Esophagus muscularis mucosa (tissue), 4 donors: ENCODE results near the gene SPNS3. TPM values are rescaled to one million over a fixed set of nuclear protein-coding genes. Genes with fewer than 3 reads are reported as not detected.

Experiments used
- DNase-seq: peaks from one replicate; pipeline ENCODE4 v3.0.0-alpha.2; 2017; ENCODE audit errors: extremely low spot score
- H3K27ac ChIP-seq, 4 donors: fragments of 200-600 bp; sonication (generic); replicated peaks in 1 of 4; 1 replicate in 3 of 4; 2 replicates in 1 of 4; pipeline ENCODE4 v1.5.1; 2016 to 2019; ENCODE audit warnings: mild to moderate bottlenecking in 1 of 4
- H3K27me3 ChIP-seq, 4 donors: fragments of 200-600 bp; sonication (generic); one replicate each; pipeline versions ENCODE4 v1.5.1 to v1.6.0; 2016 to 2019
- H3K36me3 ChIP-seq, 4 donors: fragments of 200-600 bp; sonication (generic); one replicate each; pipeline ENCODE4 v1.5.1; 2016 to 2019
- H3K4me1 ChIP-seq, 4 donors: fragments of 200-600 bp; sonication (generic); one replicate each; pipeline ENCODE4 v1.5.1; 2016 to 2019
- H3K4me3 ChIP-seq, 4 donors: fragments of 200-600 bp; sonication (generic); 1 replicate in 2 of 4; 2 replicates in 2 of 4; pipeline ENCODE4 v1.5.1; 2016 to 2019; ENCODE audit warnings: mild to moderate bottlenecking in 4 of 4, moderate library complexity in 1 of 4
- H3K9me3 ChIP-seq, 4 donors: fragments of 200-600 bp; sonication (generic); 1 replicate in 3 of 4; 2 replicates in 1 of 4; pipeline ENCODE4 v1.5.1; 2016 to 2019
- CTCF ChIP-seq, 3 experiments: fragments of 200-600 bp in 2 of 3; fragments of 450-650 bp in 1 of 3; sonication (generic) in 2 of 3; IDR thresholded peaks; one replicate each; pipeline ENCODE4 v1.5.1; 2017 to 2019; ENCODE audit warnings: antibody characterized with exemption in 3 of 3, mild to moderate bottlenecking in 2 of 3, moderate library complexity in 1 of 3
- EP300 ChIP-seq: sonication (generic); formaldehyde crosslinking; IDR thresholded peaks from one replicate; pipeline ENCODE4 v1.6.1; 2017; ENCODE audit warnings: antibody characterized with exemption
- POLR2A ChIP-seq: fragments of 450-650 bp; IDR thresholded peaks from one replicate; pipeline ENCODE4 v1.6.1; 2017; ENCODE audit warnings: antibody characterized with exemption, moderate library complexity, mild to moderate bottlenecking, low read depth
- POLR2AphosphoS5 ChIP-seq, 2 donors: sonication (generic); formaldehyde crosslinking; IDR thresholded peaks; one replicate each; pipeline ENCODE4 v1.6.1; 2017; ENCODE audit warnings: antibody characterized with exemption in 2 of 2
- WGBS: methylation state at CpG from one replicate; pipeline ENCODE4 v1.1.5; 2018; 5-methylcytosine and 5-hydroxymethylcytosine counted together
- intact Hi-C: fragments of 100-400 bp; cut with DNase I; formaldehyde crosslinking; loops from one replicate; pipeline ENCODE4 v1.15.1; 2023
- total RNA-seq, 4 donors: library from RNA; depleted of rRNA; stranded (reverse); fragments of >200 nt; gene quantifications; one replicate each; pipeline versions ENCODE4 v1.1.0 to v1.2.1, GENCODE V29; 2016

Gene SPNS3
- total RNA-seq, 4 donors from 2014 or later, result 0.17 TPM; not detected in 3

- Histone ChIP-seq H3K9me3 (no peaks in the 10 kb centered on the region), H3K4me3 (no peak overlapping the region), H3K36me3 (no peaks in the 10 kb centered on the region), H3K27me3 (no peaks in the 10 kb centered on the region), H3K27ac (no peak overlapping the region), H3K4me1 (no peaks in the 10 kb centered on the region)
- 77% methylated on average over 7 of the region's 7 CpGs for WGBS
- intact Hi-C loops, result no loop called here
- no peak for TF ChIP-seq CTCF (IDR thresholded peaks at IDR 0.05)
- TF ChIP-seq EP300, result no peak
- TF ChIP-seq POLR2AphosphoS5 (IDR thresholded peaks at IDR 0.05), result no peak
- TF ChIP-seq POLR2A, result no peak
- DNase-seq, result no peak
These were observed 39.9 kb upstream of the SPNS3 start for GRCh38 chr17:4393806-4394205.

GRCh38 chr17:4394208-4395110, 39.3 kb upstream of the SPNS3 start:
- Histone ChIP-seq H3K4me1 (no peaks in the 10 kb centered on the region), H3K27ac (no peak overlapping the region), H3K36me3 (no peaks in the 10 kb centered on the region), H3K4me3 (no peak overlapping the region), H3K9me3 (no peaks in the 10 kb centered on the region), H3K27me3 (no peaks in the 10 kb centered on the region)
- intact Hi-C loops, result no loop called here
- TF ChIP-seq POLR2A (no peak), CTCF (IDR thresholded peaks at IDR 0.05) (no peak), EP300 (no peak)
- WGBS, result 93% methylated on average over 5 of the region's 5 CpGs
- DNase-seq, result no peak

- no peak for DNase-seq
- 92% methylated on average over 3 of the region's 3 CpGs for WGBS
- Histone ChIP-seq H3K4me3 (no peak overlapping the region), H3K4me1 (no peaks in the 10 kb centered on the region), H3K9me3 (no peaks in the 10 kb centered on the region), H3K27me3 (no peaks in the 10 kb centered on the region), H3K27ac (no peak overlapping the region), H3K36me3 (no peaks in the 10 kb centered on the region)
- TF ChIP-seq EP300 (no peak), POLR2A (no peak), CTCF (IDR thresholded peaks at IDR 0.05) (no peak), POLR2AphosphoS5 (IDR thresholded peaks at IDR 0.05) (no peak)
- intact Hi-C loops, result no loop called here
These were observed 38.6 kb upstream of the SPNS3 start for GRCh38 chr17:4395111-4395478.

- 94% methylated on average over 6 of the region's 6 CpGs for WGBS
- Histone ChIP-seq H3K36me3 (no peaks in the 10 kb centered on the region), H3K9me3 (no peaks in the 10 kb centered on the region), H3K27ac (no peak overlapping the region), H3K27me3 (no peaks in the 10 kb centered on the region), H3K4me1 (no peaks in the 10 kb centered on the region), H3K4me3 (no peak overlapping the region)
- no peak for TF ChIP-seq EP300
- TF ChIP-seq POLR2AphosphoS5 (IDR thresholded peaks at IDR 0.05), result no peak
- no peak for TF ChIP-seq CTCF (IDR thresholded peaks at IDR 0.05)
- no peak for TF ChIP-seq POLR2A
- intact Hi-C loops, result no loop called here
- no peak for DNase-seq
These were observed 35.9 kb upstream of the SPNS3 start for GRCh38 chr17:4397840-4398239.
